ENCODE results near the gene FBXW11. TPM values are rescaled to one million over a fixed set of nuclear protein-coding genes. Genes with fewer than 3 reads are reported as not detected.
"Not testable (repeated sequence)": the region's sequence is repeated elsewhere in the genome, so short reads cannot be mapped to it uniquely, and the experiment has no call there.

The FBXW11 gene
- total RNA-seq, 1 experiment from 2014 or later, result 71.5 TPM

GRCh38 chr5:171956314-171956713 is 50.1 kb downstream of the FBXW11 start:
- DNase-seq (ENCODE audit: extremely low read depth, low read depth), result no peak

DNA sequence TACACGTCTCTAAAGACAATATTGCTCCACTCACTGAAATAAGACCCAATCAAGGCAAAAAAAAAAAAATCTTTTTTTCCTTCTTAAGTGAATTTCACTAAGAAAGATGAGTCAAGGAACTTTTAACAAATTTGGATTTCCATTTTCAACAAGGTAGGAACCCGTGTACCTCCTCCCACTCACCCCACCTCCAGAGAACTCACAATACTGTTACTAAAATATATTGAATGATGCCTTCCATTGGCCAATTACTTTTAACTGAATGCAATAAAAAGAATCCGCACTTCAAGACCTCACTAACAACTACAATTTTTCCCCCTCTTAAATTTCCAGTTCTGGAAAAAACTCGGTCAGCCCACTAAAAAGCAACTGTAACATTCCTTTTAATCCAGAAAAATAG is 50.7 kb downstream of the FBXW11 start:
- DNase-seq (ENCODE audit: extremely low read depth, low read depth), result no peak

DNA sequence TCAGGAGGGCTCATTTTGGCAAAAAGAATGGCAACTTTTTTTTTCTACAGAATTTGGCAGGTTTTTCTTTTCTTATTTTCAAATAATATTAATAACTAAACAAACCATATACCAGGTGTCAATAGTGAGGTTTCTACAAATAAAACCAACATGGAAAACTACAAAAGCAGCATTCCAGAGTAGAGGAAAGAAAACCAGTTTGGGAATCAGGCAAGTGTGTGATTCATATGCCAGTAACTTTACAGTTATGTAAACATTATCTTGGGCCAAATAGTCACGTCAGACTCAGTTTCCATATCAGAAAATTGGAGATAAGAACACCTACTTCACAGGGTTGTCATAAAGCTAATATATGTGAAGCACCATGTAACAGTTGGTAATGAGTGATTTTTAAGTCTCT is 51.7 kb downstream of the FBXW11 start:
- no peak for DNase-seq (ENCODE audit: extremely low read depth, low read depth)

DNA sequence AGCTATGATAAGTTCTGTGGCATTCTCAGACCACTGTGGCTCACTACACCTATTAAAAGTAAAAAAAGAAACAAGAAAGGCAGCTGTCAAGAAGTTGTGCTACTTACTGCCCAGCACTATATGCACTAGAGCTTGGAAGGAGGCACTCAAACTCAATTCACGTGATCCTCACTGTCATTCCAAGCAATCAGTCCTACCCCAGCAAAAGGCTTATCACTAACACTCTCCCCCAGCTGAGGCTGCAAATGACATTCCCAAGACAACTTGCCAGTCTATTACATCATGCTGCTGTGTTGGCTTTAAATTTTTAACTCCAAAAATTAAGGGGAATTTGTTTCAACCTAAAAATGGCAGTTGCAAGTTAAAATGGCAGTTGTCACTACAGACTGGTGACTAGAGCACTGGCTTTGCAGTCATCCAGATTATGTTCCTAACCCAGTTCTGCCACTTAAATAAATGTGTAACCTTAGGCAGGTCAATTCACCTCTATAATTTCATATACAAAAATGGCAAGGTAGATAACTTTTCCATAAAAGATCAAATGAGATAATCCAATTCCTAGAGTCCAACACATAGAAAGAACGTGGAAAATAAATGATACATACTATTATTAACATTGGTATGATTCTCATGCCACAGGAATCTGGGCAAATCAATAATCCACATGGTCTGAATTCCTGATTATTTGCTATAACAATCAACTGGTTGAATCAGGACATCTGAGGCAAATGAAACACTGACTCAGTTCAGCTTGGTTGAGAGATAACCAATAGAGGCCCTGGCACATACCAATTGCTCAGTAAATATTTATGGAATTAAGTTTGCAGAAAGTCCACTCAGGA is 52.4 kb downstream of the FBXW11 start:
- DNase-seq (ENCODE audit: extremely low read depth, low read depth), result peak; percentile 29

- no peak for DNase-seq (ENCODE audit: extremely low read depth, low read depth)
Observed at GRCh38 chr5:171952021-171952420, 54.4 kb downstream of the FBXW11 start.

DNA sequence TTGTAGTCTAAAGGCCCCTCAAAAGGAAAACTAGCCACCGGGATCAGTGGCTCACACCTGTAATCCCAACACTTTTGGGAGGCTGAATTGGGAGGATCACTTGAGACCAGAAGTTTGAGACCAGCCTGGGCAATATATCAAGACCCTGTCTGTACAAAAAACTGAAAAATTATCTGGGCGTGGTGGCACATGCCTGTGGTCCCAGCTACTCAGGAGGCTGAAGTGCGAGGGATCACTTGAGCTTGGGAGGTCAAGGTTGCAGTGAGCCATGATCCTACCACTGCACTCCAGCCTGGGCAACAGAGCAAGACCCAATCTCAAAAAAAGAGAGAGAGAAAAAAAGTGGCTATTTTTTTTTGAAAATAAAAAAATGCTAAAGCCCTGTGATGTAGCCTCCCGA is 55.2 kb downstream of the FBXW11 start:
- DNase-seq (ENCODE audit: extremely low read depth, low read depth), result no peak

DNA sequence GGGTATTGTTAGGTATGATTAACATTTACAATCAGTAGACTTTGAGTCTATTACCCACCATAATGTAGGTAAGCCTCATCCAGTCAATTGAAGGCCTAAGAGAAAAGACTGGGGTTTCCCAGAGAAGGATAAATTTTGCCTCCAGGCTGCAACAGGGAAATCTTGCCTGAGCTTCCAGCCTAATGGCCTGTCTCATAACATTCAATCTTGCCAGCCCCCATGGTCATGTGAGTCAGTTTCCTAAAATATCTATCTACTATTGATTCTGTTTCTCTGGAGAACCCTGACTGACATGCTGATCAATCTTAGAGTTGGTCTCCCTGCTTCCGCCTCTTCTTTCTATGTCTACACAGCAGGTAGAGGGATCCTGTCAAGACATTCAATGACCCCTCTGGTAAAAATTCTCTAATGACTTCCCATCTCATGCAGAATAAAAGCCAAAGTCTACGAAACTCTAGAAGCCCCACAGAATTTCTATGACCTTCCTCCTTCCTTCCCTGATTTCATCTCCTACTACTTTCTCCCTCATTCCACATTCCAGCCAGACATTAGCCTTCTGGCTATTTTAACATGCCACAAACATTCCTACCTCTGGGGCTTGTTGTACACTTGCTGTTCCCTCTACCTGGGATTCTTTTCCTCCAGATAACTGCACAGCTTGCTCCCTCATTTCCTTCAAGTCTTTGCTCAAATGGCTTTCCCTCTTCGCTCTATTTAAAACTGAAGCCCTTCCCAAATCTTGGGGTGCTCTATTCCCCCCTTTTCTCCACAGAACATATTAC is 60.2 kb downstream of the FBXW11 start:
- DNase-seq (ENCODE audit: extremely low read depth, low read depth), result no peak

GRCh38 chr5:171945476-171945875 is 61.0 kb downstream of the FBXW11 start:
- no peak for DNase-seq (ENCODE audit: extremely low read depth, low read depth)

DNA sequence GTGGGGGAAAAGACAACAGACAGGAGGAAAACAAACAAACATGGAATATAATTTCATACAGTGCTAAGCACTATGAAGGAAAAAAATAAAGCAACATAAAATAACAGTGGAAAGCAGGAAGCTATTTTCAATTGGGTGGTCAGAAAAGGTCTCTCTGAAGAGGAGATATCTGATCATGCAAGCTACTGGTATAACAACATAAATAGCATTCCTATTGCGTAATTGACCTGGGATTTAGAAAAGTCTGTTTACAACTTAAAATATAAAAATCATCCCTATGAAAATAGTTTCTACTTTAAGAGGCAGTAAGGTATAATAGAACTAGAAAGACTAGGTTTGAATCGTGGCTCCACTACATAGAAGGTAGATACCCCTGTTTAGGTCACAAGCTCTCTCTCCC is 61.4 kb downstream of the FBXW11 start:
- DNase-seq (ENCODE audit: extremely low read depth, low read depth), result no peak

DNA sequence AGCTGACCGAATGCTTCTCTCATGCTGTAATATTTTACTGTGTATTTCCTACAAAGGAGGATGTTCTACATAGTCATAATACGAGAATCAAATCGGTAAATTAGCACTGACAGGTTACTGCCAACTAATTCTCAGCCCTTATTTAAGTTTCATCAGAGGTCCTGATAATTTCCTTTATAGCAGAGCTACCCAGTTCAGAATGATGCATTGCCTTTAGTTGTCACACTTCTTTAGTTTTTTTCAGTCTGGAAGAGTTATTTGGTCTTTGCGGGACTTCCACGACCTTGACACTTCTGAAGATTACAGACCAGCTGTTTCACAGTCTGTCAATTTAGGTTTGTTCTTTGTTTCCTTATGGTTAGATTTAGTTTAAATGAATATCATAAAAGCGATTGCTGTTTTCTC is 64.3 kb downstream of the FBXW11 start:
- not testable (repeated sequence) for DNase-seq (ENCODE audit: extremely low read depth, low read depth)

DNA sequence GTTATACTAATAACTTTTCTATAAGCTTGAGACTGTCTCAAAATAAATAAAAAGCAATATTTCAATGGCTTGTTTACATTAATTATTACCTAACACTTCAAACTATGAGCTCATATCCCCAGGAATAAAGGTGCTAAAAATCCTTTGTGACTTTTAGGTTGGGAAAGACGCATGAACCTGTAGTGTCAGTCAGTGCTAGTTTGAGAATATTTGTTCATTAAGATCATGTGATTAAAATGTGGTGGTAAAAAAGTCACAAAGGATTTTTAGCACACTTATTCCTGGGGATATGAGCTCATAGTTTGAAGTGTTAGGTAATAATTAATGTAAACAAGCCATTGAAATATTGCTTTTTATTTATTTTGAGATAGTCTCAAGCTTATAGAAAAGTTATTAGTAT is 64.8 kb downstream of the FBXW11 start:
- DNase-seq (ENCODE audit: extremely low read depth, low read depth), result not testable (repeated sequence)

GRCh38 chr5:171941275-171941674 is 65.2 kb downstream of the FBXW11 start:
- not testable (repeated sequence) for DNase-seq (ENCODE audit: extremely low read depth, low read depth)

DNA sequence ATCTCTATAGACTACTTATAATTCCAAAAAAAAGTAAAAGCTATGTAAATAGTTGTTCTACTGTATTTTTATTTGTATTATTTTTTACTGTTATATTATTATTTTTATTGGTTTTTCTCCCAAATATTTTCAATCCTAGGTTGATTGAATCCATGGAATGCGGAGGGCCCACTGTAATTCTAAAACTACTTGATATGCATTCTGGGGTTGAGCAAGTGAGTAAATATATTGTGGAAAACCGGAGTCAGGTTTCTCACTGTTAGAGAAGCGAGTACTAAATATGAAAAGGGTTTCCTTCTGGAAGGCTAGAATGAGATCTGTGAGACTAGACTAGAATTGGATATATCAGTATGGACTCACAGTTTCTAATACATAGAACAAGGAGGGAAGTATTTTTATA is 66.5 kb downstream of the FBXW11 start:
- no peak for DNase-seq (ENCODE audit: extremely low read depth, low read depth)

- no peak for DNase-seq (ENCODE audit: extremely low read depth, low read depth)
Observed at GRCh38 chr5:171938358-171938757, 68.1 kb downstream of the FBXW11 start.

GRCh38 chr5:171937351-171937750 is 69.1 kb downstream of the FBXW11 start:
- DNase-seq (ENCODE audit: extremely low read depth, low read depth), result no peak

DNA sequence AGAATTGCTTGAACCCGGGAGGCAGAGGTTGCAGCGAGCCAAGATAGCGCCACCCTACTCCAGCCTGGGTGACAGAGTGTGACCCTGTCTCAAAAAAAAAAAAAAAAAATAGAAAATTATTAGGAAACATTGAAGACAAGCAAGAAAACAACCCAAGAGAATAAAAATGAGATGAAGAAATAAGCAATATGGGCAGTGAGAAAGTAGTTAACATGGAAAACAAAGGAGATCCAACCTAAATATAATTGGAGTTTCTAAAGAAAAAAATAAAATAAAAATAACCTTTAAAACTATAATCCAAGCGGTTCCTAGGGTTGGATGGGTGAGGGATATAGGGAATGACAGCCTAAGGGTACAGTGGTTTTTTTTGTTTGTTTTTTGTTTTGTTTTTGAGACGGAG is 71.9 kb downstream of the FBXW11 start:
- no peak for DNase-seq (ENCODE audit: extremely low read depth, low read depth)

DNA sequence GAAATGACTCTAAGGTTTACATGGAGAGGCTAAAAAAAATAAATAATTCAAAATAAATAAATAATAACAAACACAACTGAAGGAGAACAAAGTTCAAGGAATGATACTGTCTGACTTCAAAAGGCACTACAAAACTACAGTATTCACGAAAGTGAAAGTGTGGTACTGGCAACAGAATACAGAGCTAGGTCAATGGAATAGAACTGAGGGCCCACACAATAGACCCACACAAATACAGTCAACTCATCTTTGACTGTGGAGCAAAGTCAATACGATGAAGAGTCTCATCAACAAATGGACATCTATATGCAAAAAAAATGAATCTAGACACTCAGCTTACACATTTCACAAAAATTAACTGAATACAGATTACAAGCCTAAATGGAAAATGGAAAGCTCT is 75.3 kb downstream of the FBXW11 start:
- no peak for DNase-seq (ENCODE audit: extremely low read depth, low read depth)

GRCh38 chr5:171927345-171927941 is 79.0 kb downstream of the FBXW11 start:
- DNase-seq (ENCODE audit: extremely low read depth, low read depth), result no peak

DNA sequence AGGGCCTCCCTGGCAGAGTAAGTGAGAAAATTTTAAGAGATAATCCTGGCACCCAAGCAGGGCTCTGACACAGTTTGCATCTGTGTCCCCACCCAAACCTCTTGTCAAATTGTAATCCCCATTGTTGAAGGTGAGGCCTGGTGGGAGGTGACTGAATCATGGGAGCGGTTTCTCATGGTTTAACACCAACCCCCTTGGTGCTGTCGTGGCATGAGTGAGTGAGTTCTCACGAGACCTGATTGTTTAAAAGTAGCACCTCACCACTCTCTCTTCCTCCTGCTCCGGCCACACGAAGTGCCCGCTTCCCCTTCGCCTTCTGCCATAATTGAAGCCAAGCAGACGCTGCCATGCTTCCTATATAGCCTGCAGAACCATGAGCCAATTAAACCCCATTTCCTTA is 80.1 kb downstream of the FBXW11 start:
- no peak for DNase-seq (ENCODE audit: extremely low read depth, low read depth)

DNA sequence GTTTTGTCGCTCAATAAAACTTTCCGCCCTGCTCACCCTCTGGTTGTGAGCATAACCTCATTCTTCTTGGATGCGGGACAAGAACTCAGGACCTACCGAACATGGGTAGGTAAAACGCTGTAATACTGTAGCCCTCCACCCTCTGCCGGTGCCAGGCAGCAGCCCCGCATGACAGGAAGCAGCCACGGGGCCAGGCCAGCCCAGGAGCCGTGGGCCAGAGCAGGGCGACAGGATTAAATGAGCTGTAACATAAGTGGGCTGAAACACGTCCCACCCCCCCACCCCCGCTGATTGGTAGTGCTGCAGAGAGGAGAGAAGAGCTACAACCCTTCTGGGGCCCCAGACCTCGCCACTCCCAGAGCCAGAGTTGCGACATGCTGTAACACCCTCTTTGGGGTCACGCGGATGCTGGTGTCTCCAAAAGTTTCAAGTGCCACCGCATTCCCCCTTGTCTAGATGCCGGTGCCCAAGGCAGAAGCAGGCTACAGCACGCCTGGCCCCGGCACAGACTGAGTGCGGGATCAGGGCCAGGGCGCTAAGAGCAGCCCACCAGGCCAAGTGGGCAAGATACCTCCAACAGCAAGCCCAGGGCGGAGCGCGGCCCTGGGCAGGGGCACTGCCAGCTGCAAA is 81.8 kb downstream of the FBXW11 start:
- no peak for DNase-seq (ENCODE audit: extremely low read depth, low read depth)

GRCh38 chr5:171920765-171921391 is 85.6 kb downstream of the FBXW11 start:
- no peak for DNase-seq (ENCODE audit: extremely low read depth, low read depth)

Measured in NCI-H460 (cell line).